H7 (cell line): ENCODE measurements around the gene WDR87. TPM values are rescaled to one million over a fixed set of nuclear protein-coding genes. Genes with fewer than 3 reads are reported as not detected.

Experiments used
- DNase-seq: peaks from one replicate; pipeline ENCODE4 v3.0.0; 2012
- H3K27me3 ChIP-seq: 2 replicates; pipeline ENCODE4 v1.6.0; 2011; ENCODE audit warnings: mild to moderate bottlenecking, low read length; ENCODE audit not compliant: control insufficient read depth, insufficient read depth
- H3K36me3 ChIP-seq: replicated peaks from 2 replicates; pipeline ENCODE4 v1.5.1; 2011; ENCODE audit warnings: low read length; ENCODE audit not compliant: control insufficient read depth, insufficient read depth
- H3K4me3 ChIP-seq: 2 replicates; pipeline ENCODE4 v1.5.1; 2011; ENCODE audit warnings: low read depth, mild to moderate bottlenecking, control low read depth, low read length, moderate library complexity; ENCODE audit not compliant: insufficient read depth
- total RNA-seq: library from RNA; depleted of rRNA; stranded (reverse); fragments of >200 nt; shearing (Covaris generic); gene quantifications from 2 replicates; pipeline ENCODE4 v1.2.3, GENCODE V29; 2014

WDR87 gene
- total RNA-seq, 1 experiment from 2014 or later: not detected

- Histone ChIP-seq H3K36me3 (no peaks in the 10 kb centered on the region), H3K4me3 (no peak overlapping the region), H3K27me3 (no peaks in the 10 kb centered on the region)
- no peak for DNase-seq
These were observed 14.4 kb upstream of the WDR87 start for GRCh38 chr19:37920591-37921450.

GRCh38 chr19:37914908-37915307, 8.5 kb upstream of the WDR87 start:
- no peak for DNase-seq
- Histone ChIP-seq H3K36me3 (no peaks in the 10 kb centered on the region), H3K4me3 (no peak overlapping the region), H3K27me3 (no peaks in the 10 kb centered on the region)

- H3K27me3 ChIP-seq: no peaks in the 10 kb centered on the region
- no peak overlapping the region for H3K4me3 ChIP-seq
- H3K36me3 ChIP-seq: no peaks in the 10 kb centered on the region
- no peak for DNase-seq
These were observed 3.3 kb upstream of the WDR87 start for GRCh38 chr19:37909661-37910199.

- no peak for DNase-seq
- Histone ChIP-seq H3K27me3 (no peaks in the 10 kb centered on the region), H3K4me3 (peak overlapping the region; percentile 85), H3K36me3 (no peaks in the 10 kb centered on the region)
These were observed 1.5 kb upstream of the WDR87 start for GRCh38 chr19:37907735-37908455.

- H3K4me3 ChIP-seq: peak within 1 kb of the TSS; percentile 85
- H3K36me3 ChIP-seq: no peaks in the 10 kb centered on the region
- DNase-seq: peak; percentile 96
- no peaks in the 10 kb centered on the region for H3K27me3 ChIP-seq
These were observed 708 bp upstream of the WDR87 start, which contains the start of gene SIPA1L3 for GRCh38 chr19:37906869-37907734. TSS of gene SIPA1L3 (plus strand) at chr19:37907208. CDS start at chr19:38081566, 174,358 bp downstream.

- Histone ChIP-seq H3K4me3 (no peak overlapping the region), H3K36me3 (no peaks in the 10 kb centered on the region), H3K27me3 (no peaks in the 10 kb centered on the region)
- DNase-seq: no peak
These were observed 3.3 kb downstream of the WDR87 start for GRCh38 chr19:37903096-37903495.

- DNase-seq: peak; percentile 88
- Histone ChIP-seq H3K36me3 (no peaks in the 10 kb centered on the region), H3K27me3 (no peaks in the 10 kb centered on the region), H3K4me3 (no peak overlapping the region)
These were observed 3.7 kb downstream of the WDR87 start for GRCh38 chr19:37902668-37903067.

- H3K4me3 ChIP-seq: no peak overlapping the region
- no peaks in the 10 kb centered on the region for H3K36me3 ChIP-seq
- H3K27me3 ChIP-seq: no peaks in the 10 kb centered on the region
- DNase-seq: no peak
These were observed 6.4 kb downstream of the WDR87 start for GRCh38 chr19:37899966-37900365.

GRCh38 chr19:37899453-37899852, 6.9 kb downstream of the WDR87 start:
- Histone ChIP-seq H3K4me3 (no peak overlapping the region), H3K27me3 (no peaks in the 10 kb centered on the region), H3K36me3 (no peaks in the 10 kb centered on the region)
- no peak for DNase-seq

- DNase-seq: no peak
- Histone ChIP-seq H3K36me3 (no peaks in the 10 kb centered on the region), H3K4me3 (no peak overlapping the region), H3K27me3 (no peaks in the 10 kb centered on the region)
These were observed 10.2 kb downstream of the WDR87 start for GRCh38 chr19:37896180-37896579.

GRCh38 chr19:37893845-37894575, 12.4 kb downstream of the WDR87 start:
- Histone ChIP-seq H3K4me3 (no peak overlapping the region), H3K27me3 (no peaks in the 10 kb centered on the region), H3K36me3 (no peaks in the 10 kb centered on the region)
- DNase-seq: no peak

- no peak for DNase-seq
- Histone ChIP-seq H3K4me3 (no peak overlapping the region), H3K36me3 (no peaks in the 10 kb centered on the region), H3K27me3 (no peaks in the 10 kb centered on the region)
These were observed 19.8 kb downstream of the WDR87 start for GRCh38 chr19:37886571-37886970.

GRCh38 chr19:37885392-37885791, 21.0 kb downstream of the WDR87 start:
- Histone ChIP-seq H3K4me3 (no peak overlapping the region), H3K27me3 (no peaks in the 10 kb centered on the region), H3K36me3 (no peaks in the 10 kb centered on the region)
- no peak for DNase-seq

GRCh38 chr19:37877147-37877546, 29.2 kb downstream of the WDR87 start:
- no peak for DNase-seq
- H3K27me3 ChIP-seq: no peaks in the 10 kb centered on the region
- no peaks in the 10 kb centered on the region for H3K36me3 ChIP-seq
- H3K4me3 ChIP-seq: no peak overlapping the region
